Stimulated activated memory B cell treated with anti-CD40 and anti-IgM and Interleukin-4, amounts not matched to agents 10 μg/mL and 1 μg/mL and 100 μg/mL, for 72 hours (primary cell): Measurements from ENCODE around the gene CD226.
"Not testable (repeated sequence)": the region's sequence is repeated elsewhere in the genome, so short reads cannot be mapped to it uniquely, and the experiment has no call there.

Source experiments
- ATAC-seq: fragments of 150-1000 bp; cut with Tn5 transposase; 2 replicates; pipeline ENCODE4 v1.10.0; 2021
- H3K27ac Mint-ChIP-seq: one replicate; pipeline ENCODE4 v1.8.0; 2022; ENCODE audit warnings: mild to moderate bottlenecking, mixed read lengths
- H3K27me3 Mint-ChIP-seq: one replicate; pipeline ENCODE4 v1.8.0; 2022; ENCODE audit warnings: mixed read lengths
- H3K36me3 Mint-ChIP-seq: one replicate; pipeline ENCODE4 v1.8.0; 2022; ENCODE audit warnings: mixed read lengths
- H3K4me1 Mint-ChIP-seq: one replicate; pipeline ENCODE4 v1.8.0; 2022; ENCODE audit warnings: mixed read lengths
- H3K4me3 Mint-ChIP-seq: one replicate; pipeline ENCODE4 v1.8.0; 2022; ENCODE audit warnings: mild to moderate bottlenecking, moderate library complexity, mixed read lengths
- H3K9me3 Mint-ChIP-seq: one replicate; pipeline ENCODE4 v1.8.0; 2022; ENCODE audit warnings: mixed read lengths

The CD226 gene

GRCh38 chr18:69876490-69876889 lies 71.2 kb downstream of the CD226 start:
- Mint-ChIP-seq H3K4me3 (no peak overlapping the region), H3K36me3 (peaks cover 14% of the 10 kb centered on the region), H3K27me3 (peaks cover 6% of the 10 kb centered on the region), H3K4me1 (no peaks in the 10 kb centered on the region), H3K9me3 (peaks cover 5% of the 10 kb centered on the region), H3K27ac (no peak overlapping the region)
- ATAC-seq: no peak

GRCh38 chr18:69874058-69874457 lies 73.6 kb downstream of the CD226 start:
- Mint-ChIP-seq H3K9me3 (peaks cover 2% of the 10 kb centered on the region), H3K4me3 (no peak overlapping the region), H3K36me3 (peaks cover 5% of the 10 kb centered on the region), H3K4me1 (no peaks in the 10 kb centered on the region), H3K27ac (no peak overlapping the region), H3K27me3 (no peaks in the 10 kb centered on the region)
- ATAC-seq: no peak

GRCh38 chr18:69872661-69873060 lies 75.0 kb downstream of the CD226 start:
- no peaks in the 10 kb centered on the region for H3K9me3 Mint-ChIP-seq
- no peaks in the 10 kb centered on the region for H3K36me3 Mint-ChIP-seq
- H3K4me3 Mint-ChIP-seq: no peak overlapping the region
- no peak for ATAC-seq
- no peaks in the 10 kb centered on the region for H3K27me3 Mint-ChIP-seq
- no peak overlapping the region for H3K27ac Mint-ChIP-seq
- no peaks in the 10 kb centered on the region for H3K4me1 Mint-ChIP-seq

DNA sequence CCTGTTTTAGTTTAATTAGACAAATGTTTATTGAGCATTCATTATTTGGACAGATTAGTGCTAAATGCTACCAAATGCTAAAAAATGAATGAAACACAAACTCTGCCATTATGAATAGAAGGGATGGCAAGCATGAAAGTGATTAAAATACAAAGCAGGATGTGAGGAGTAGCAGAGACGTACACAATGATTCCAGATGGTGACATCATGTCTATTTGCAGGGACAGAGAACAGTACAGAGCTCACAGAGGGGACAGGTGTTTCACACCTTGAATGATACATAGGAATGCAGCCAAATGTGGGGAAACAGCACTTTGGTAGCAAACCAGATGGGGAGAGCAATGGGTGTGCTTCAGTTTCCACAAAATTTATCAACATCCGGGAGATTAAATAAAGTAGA lies 76.3 kb downstream of the CD226 start:
- H3K27ac Mint-ChIP-seq: no peak overlapping the region
- H3K36me3 Mint-ChIP-seq: no peaks in the 10 kb centered on the region
- H3K4me3 Mint-ChIP-seq: no peak overlapping the region
- H3K9me3 Mint-ChIP-seq: no peaks in the 10 kb centered on the region
- no peaks in the 10 kb centered on the region for H3K4me1 Mint-ChIP-seq
- ATAC-seq: no peak
- no peaks in the 10 kb centered on the region for H3K27me3 Mint-ChIP-seq

- ATAC-seq: no peak
- Mint-ChIP-seq H3K4me3 (no peak overlapping the region), H3K4me1 (no peaks in the 10 kb centered on the region), H3K27me3 (no peaks in the 10 kb centered on the region), H3K9me3 (no peaks in the 10 kb centered on the region), H3K27ac (no peak overlapping the region), H3K36me3 (no peaks in the 10 kb centered on the region)
These were observed 76.9 kb downstream of the CD226 start for GRCh38 chr18:69870736-69871135.

DNA sequence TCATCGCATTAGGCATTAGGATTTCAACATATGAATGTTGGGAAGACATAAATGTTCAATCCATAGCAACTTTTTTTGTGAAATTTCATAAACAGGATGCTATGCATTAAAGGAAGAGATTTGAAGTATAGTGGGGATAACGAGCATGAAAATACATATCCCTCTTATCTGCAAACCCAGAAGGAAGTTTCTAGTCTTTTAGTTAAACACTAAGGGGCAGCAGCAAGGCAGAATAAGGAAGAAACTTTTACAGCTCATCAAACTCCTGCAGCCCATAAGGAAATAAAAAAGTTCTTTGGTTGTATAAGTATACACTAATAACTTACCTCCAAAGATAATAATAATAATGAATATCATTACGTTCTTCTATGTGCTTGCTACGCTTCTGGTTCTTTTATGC lies 81.5 kb downstream of the CD226 start:
- no peaks in the 10 kb centered on the region for H3K27me3 Mint-ChIP-seq
- peaks cover 13% of the 10 kb centered on the region for H3K4me1 Mint-ChIP-seq
- ATAC-seq: no peak
- H3K36me3 Mint-ChIP-seq: no peaks in the 10 kb centered on the region
- no peaks in the 10 kb centered on the region for H3K9me3 Mint-ChIP-seq
- no peak overlapping the region for H3K27ac Mint-ChIP-seq
- H3K4me3 Mint-ChIP-seq: no peak overlapping the region

DNA sequence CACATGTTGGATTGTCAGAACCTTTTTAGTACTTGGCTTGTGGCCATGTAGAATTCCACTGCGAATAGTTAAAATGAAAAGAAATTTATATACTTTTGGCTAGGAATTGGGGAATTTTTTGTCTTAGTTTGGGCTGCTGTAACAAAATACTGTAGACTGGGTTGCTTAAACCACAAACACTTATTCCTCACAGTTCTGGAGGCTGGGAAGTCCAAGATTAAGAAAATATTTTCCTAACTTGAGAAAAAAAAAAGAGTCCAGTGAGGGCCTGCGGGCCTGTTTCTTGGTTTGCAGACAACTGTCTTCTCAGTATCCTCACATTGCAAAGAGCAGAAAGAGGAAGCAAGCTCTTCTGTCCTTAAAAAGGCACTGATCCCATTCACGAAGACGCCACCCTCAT lies 81.9 kb downstream of the CD226 start:
- H3K36me3 Mint-ChIP-seq: no peaks in the 10 kb centered on the region
- peaks cover 13% of the 10 kb centered on the region for H3K4me1 Mint-ChIP-seq
- no peak overlapping the region for H3K4me3 Mint-ChIP-seq
- no peaks in the 10 kb centered on the region for H3K27me3 Mint-ChIP-seq
- no peak for ATAC-seq
- no peaks in the 10 kb centered on the region for H3K9me3 Mint-ChIP-seq
- no peak overlapping the region for H3K27ac Mint-ChIP-seq

DNA sequence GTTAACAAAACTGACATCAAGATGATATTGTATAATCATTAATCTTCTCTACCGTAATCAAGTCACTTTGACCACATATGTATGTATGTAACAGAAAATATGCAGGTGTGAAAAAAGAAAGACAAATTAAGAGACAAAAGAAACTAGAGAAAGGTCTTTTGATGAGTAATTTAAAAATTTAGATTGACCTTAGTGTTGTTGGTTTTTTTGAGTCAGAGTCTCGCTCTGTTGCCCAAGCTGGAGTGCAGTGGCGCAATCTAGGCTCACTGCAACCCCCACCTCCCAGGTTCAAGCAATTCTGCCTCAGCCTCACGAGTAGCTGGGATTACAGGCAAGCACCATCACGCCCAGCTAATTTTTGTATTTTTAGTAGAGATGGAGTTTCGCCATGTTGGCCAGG lies 82.9 kb downstream of the CD226 start:
- H3K27ac Mint-ChIP-seq: peak overlapping the region; percentile 67
- not testable (repeated sequence) for H3K27me3 Mint-ChIP-seq, H3K36me3 Mint-ChIP-seq, H3K9me3 Mint-ChIP-seq, H3K4me3 Mint-ChIP-seq
- peak; percentile 71 for ATAC-seq
- H3K4me1 Mint-ChIP-seq: peaks cover 13% of the 10 kb centered on the region

GRCh38 chr18:69858897-69859296 lies 88.8 kb downstream of the CD226 start:
- H3K27me3 Mint-ChIP-seq: no peaks in the 10 kb centered on the region
- no peak overlapping the region for H3K4me3 Mint-ChIP-seq
- no peaks in the 10 kb centered on the region for H3K36me3 Mint-ChIP-seq
- no peak overlapping the region for H3K27ac Mint-ChIP-seq
- no peak for ATAC-seq
- H3K4me1 Mint-ChIP-seq: peaks cover under 1% of the 10 kb centered on the region
- H3K9me3 Mint-ChIP-seq: no peaks in the 10 kb centered on the region

- no peaks in the 10 kb centered on the region for H3K4me1 Mint-ChIP-seq
- no peaks in the 10 kb centered on the region for H3K9me3 Mint-ChIP-seq
- no peaks in the 10 kb centered on the region for H3K27me3 Mint-ChIP-seq
- no peak overlapping the region for H3K4me3 Mint-ChIP-seq
- no peaks in the 10 kb centered on the region for H3K36me3 Mint-ChIP-seq
- no peak overlapping the region for H3K27ac Mint-ChIP-seq
- ATAC-seq: no peak
These were observed 93.2 kb downstream of the CD226 start for GRCh38 chr18:69854455-69854854.

- no peak overlapping the region for H3K27ac Mint-ChIP-seq
- no peaks in the 10 kb centered on the region for H3K4me1 Mint-ChIP-seq
- no peak overlapping the region for H3K4me3 Mint-ChIP-seq
- no peaks in the 10 kb centered on the region for H3K27me3 Mint-ChIP-seq
- H3K36me3 Mint-ChIP-seq: no peaks in the 10 kb centered on the region
- no peaks in the 10 kb centered on the region for H3K9me3 Mint-ChIP-seq
- no peak for ATAC-seq
These were observed 94.6 kb downstream of the CD226 start for GRCh38 chr18:69853051-69853450.

DNA sequence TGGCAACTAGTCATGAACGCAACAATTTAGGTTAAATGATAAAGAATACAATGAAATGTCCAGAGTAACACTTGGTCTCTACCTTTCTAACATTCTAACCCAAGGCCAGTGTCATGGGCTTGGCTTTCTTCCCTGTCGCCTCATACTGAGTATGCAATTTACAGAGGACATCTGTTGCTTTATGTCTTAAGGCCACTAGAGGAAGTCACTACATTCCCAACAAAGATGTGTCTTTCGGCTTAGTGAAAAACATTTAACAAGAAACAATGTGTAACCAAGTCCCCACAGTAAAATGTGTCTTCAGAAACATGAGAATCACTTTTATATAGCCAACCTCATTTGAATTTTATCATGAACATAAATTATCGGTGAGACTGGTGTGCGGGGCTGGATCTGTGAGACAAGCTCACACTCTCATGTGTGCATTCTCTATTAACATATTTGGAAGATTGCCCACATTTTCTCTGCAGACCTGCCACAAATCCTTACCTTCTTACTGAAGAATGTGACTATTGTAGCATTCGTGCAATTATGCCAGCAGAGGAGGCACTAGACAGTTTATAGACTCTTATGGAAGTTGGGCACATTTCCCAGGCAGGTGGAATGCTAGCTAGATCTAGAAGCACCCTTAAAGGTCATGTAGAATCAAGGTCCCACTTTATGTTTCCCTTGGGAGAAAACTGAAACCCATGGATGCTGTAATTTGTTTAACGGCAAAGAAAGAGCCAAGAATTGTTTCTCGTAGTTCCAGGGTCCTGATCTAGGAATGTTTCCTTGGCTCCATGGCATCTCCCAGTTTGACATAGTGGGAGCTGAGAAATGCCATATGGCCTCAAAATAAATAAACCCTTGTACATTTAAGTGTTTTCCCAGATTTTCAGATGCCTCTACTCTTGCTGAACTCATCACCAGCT lies 101.8 kb downstream of the CD226 start:
- Mint-ChIP-seq H3K4me3 (no peak overlapping the region), H3K27me3 (no peaks in the 10 kb centered on the region), H3K27ac (no peak overlapping the region), H3K9me3 (no peaks in the 10 kb centered on the region), H3K4me1 (no peaks in the 10 kb centered on the region), H3K36me3 (no peaks in the 10 kb centered on the region)
- ATAC-seq: no peak

DNA sequence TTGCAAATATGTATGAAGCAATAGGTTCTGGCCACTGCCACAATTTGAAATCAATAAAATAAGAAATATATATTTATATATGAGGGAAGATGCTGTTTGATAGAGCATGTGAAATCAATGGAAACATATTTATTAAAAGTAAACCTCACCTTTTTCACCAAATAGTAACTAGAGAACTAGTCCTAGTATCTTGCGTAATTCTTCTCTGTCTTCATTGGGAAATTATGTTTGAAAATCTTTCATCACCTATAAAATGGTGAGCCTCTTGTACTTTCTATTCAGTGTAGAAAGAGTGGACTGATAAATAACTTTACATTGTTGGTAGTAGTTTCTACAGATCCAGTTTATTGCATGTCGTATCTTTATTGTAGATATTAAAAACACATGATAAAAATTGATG lies 103.0 kb downstream of the CD226 start:
- no peaks in the 10 kb centered on the region for H3K9me3 Mint-ChIP-seq
- H3K27me3 Mint-ChIP-seq: no peaks in the 10 kb centered on the region
- H3K4me3 Mint-ChIP-seq: no peak overlapping the region
- no peaks in the 10 kb centered on the region for H3K36me3 Mint-ChIP-seq
- no peak overlapping the region for H3K27ac Mint-ChIP-seq
- no peaks in the 10 kb centered on the region for H3K4me1 Mint-ChIP-seq
- no peak for ATAC-seq

DNA sequence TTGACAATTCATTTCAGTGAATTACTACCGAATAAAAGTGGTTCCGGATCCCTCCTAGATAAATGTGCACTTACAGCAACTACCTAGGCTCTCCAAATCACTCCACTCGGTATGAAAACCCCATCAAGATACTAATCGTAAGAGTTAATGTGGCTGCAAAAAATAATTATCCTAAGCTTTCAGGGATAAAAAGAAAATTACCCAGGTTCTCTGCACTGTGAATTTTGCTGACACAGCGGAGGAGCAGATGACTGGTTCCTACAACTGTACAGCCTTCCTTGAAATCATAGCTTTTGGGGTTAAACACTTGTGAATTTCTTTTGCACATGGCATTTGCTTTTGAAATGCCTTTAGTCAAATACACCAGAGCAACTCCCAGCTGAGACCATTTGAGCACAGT lies 104.7 kb downstream of the CD226 start:
- ATAC-seq: no peak
- peaks cover 7% of the 10 kb centered on the region for H3K9me3 Mint-ChIP-seq
- H3K27me3 Mint-ChIP-seq: no peaks in the 10 kb centered on the region
- no peak overlapping the region for H3K4me3 Mint-ChIP-seq
- H3K27ac Mint-ChIP-seq: no peak overlapping the region
- no peaks in the 10 kb centered on the region for H3K4me1 Mint-ChIP-seq
- H3K36me3 Mint-ChIP-seq: no peaks in the 10 kb centered on the region

- H3K27me3 Mint-ChIP-seq: no peaks in the 10 kb centered on the region
These were observed 106.6 kb downstream of the CD226 start for GRCh38 chr18:69841117-69841516.

DNA sequence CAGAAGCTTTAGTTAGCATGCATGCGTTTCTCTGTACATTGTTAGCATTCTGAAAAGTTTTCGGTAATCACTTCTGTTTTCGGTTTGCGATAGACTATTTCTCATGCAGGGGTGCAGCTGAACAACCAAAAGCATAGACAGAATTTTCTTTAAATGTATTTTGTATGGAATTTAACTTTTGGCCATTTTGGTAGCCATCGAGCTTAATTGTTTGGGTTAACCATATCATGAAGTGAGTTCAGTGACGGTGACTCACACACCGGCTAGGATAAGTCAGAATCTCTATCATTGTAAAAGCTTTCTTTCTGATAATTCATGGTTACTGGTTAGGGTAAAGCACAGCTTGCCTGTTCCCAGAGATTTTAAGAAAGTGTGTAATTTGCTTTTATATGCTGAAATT lies 107.2 kb downstream of the CD226 start:
- no peaks in the 10 kb centered on the region for H3K4me1 Mint-ChIP-seq
- H3K27me3 Mint-ChIP-seq: no peaks in the 10 kb centered on the region
- H3K9me3 Mint-ChIP-seq: peaks cover 7% of the 10 kb centered on the region
- no peak overlapping the region for H3K27ac Mint-ChIP-seq
- no peaks in the 10 kb centered on the region for H3K36me3 Mint-ChIP-seq
- ATAC-seq: no peak
- no peak overlapping the region for H3K4me3 Mint-ChIP-seq

More at GRCh38 chr18:69841117-69841516, 106.6 kb downstream of the CD226 start:
- Mint-ChIP-seq H3K27ac (no peak overlapping the region), H3K4me3 (no peak overlapping the region), H3K36me3 (no peaks in the 10 kb centered on the region), H3K9me3 (peaks cover 7% of the 10 kb centered on the region), H3K4me1 (no peaks in the 10 kb centered on the region)
- ATAC-seq: no peak
